GM23338 (cell line): ENCODE data around the gene GRIA4. TPM values are rescaled to one million over a fixed set of nuclear protein-coding genes. Genes with fewer than 3 reads are reported as not detected.

Experiments used
- ATAC-seq: fragments of 200-7000 bp; cut with Tn5 transposase; 3 replicates; pipeline ENCODE4 v1.9.1; 2020
- DNase-seq: peaks from one replicate; pipeline ENCODE4 v3.0.0-alpha.2; 2015; ENCODE audit warnings: low spot score
- H2AFZ ChIP-seq: fragments of 200-600 bp; sonication (generic); 2 replicates; pipeline ENCODE4 v1.8.0; 2016; ENCODE audit warnings: antibody characterized with exemption, mild to moderate bottlenecking, moderate library complexity
- H3F3A ChIP-seq: fragments of 200-600 bp; sonication (generic); replicated peaks from 2 replicates; pipeline ENCODE4 v1.8.0; 2017; ENCODE audit warnings: antibody characterized with exemption, mixed run types, low read depth
- H3K27ac ChIP-seq: fragments of 200-600 bp; sonication (generic); 2 replicates; pipeline ENCODE4 v1.6.1; 2016; ENCODE audit warnings: low read depth
- H3K27me3 ChIP-seq: fragments of 200-600 bp; sonication (generic); 2 replicates; pipeline ENCODE4 v1.8.0; 2016; ENCODE audit warnings: mild to moderate bottlenecking, mixed run types, moderate library complexity; ENCODE audit not compliant: insufficient read depth
- H3K36me3 ChIP-seq: fragments of 200-600 bp; sonication (generic); 2 replicates; pipeline ENCODE4 v1.8.0; 2016; ENCODE audit warnings: mild to moderate bottlenecking; ENCODE audit not compliant: insufficient read depth
- H3K4me1 ChIP-seq: fragments of 200-600 bp; sonication (generic); 2 replicates; pipeline ENCODE4 v1.8.0; 2016; ENCODE audit warnings: mild to moderate bottlenecking, moderate library complexity; ENCODE audit not compliant: insufficient read depth
- H3K4me2 ChIP-seq: fragments of 200-600 bp; sonication (generic); 2 replicates; pipeline ENCODE4 v1.7.1; 2017; ENCODE audit warnings: mixed run types
- H3K4me3 ChIP-seq: fragments of 200-600 bp; sonication (generic); 2 replicates; pipeline ENCODE4 v1.6.1; 2016; ENCODE audit warnings: mixed run types
- H3K79me2 ChIP-seq: fragments of 200-600 bp; sonication (generic); replicated peaks from 2 replicates; pipeline ENCODE4 v1.8.0; 2017; ENCODE audit warnings: mild to moderate bottlenecking; ENCODE audit not compliant: insufficient read depth
- H3K9me2 ChIP-seq: fragments of 200-600 bp; sonication (generic); 2 replicates; pipeline ENCODE4 v1.8.0; 2017; ENCODE audit not compliant: insufficient read depth
- H4K20me1 ChIP-seq: fragments of 200-600 bp; sonication (generic); replicated peaks from 2 replicates; pipeline ENCODE4 v1.8.0; 2017; ENCODE audit warnings: mild to moderate bottlenecking; ENCODE audit not compliant: insufficient read depth
- H3K27ac Mint-ChIP-seq: 2 replicates; pipeline ENCODE4 v1.8.0; 2020; ENCODE audit warnings: inconsistent platforms, mild to moderate bottlenecking, moderate library complexity, mixed read lengths
- H3K27me3 Mint-ChIP-seq: 3 replicates; pipeline ENCODE4 v1.8.0; 2022; ENCODE audit warnings: low read depth, mild to moderate bottlenecking, moderate library complexity, mixed read lengths, inconsistent platforms; ENCODE audit not compliant: insufficient read depth, poor library complexity
- H3K36me3 Mint-ChIP-seq: 3 replicates; pipeline ENCODE4 v1.8.0; 2021; ENCODE audit warnings: low read depth, mild to moderate bottlenecking, inconsistent platforms, moderate library complexity, mixed read lengths
- H3K4me1 Mint-ChIP-seq: 3 replicates; pipeline ENCODE4 v1.8.0; 2020; ENCODE audit warnings: mild to moderate bottlenecking, inconsistent platforms, mixed read lengths
- H3K4me3 Mint-ChIP-seq: 3 replicates; pipeline ENCODE4 v1.8.0; 2021; ENCODE audit warnings: moderate library complexity, mild to moderate bottlenecking, inconsistent platforms, mixed read lengths
- H3K9me3 Mint-ChIP-seq: 3 replicates; pipeline ENCODE4 v1.8.0; 2020; ENCODE audit warnings: moderate library complexity, mild to moderate bottlenecking, inconsistent platforms, mixed read lengths
- CREB1 ChIP-seq: fragments of 250-450 bp; sonication (Bioruptor Pico); IDR thresholded peaks from 2 replicates; pipeline ENCODE4 v1.5.0; 2020; ENCODE audit warnings: low read depth, mild to moderate bottlenecking, moderate library complexity
- EZH2 ChIP-seq: fragments of 200-600 bp; sonication (generic); IDR thresholded peaks from one replicate; pipeline ENCODE4 v1.8.0; 2017; ENCODE audit warnings: antibody characterized with exemption, mild to moderate bottlenecking, low read depth; ENCODE audit not compliant: unreplicated experiment
- EZH2phosphoT487 ChIP-seq: fragments of 200-600 bp; sonication (generic); IDR thresholded peaks from one replicate; pipeline ENCODE4 v1.8.1; 2018; ENCODE audit warnings: antibody characterized with exemption; ENCODE audit not compliant: unreplicated experiment
- JUNB ChIP-seq: IDR thresholded peaks from one replicate; pipeline ENCODE4 v1.6.1; 2016; ENCODE audit warnings: antibody characterized with exemption; ENCODE audit not compliant: unreplicated experiment
- NANOG ChIP-seq: IDR thresholded peaks from 2 replicates; pipeline ENCODE4 v1.6.1; 2016; ENCODE audit warnings: antibody characterized with exemption, borderline replicate concordance
- REST ChIP-seq: IDR thresholded peaks from one replicate; pipeline ENCODE4 v1.6.1; 2018; ENCODE audit warnings: antibody characterized with exemption; ENCODE audit not compliant: unreplicated experiment
- STAT1 ChIP-seq: IDR thresholded peaks from one replicate; pipeline ENCODE4 v1.6.1; 2016; ENCODE audit warnings: antibody characterized with exemption; ENCODE audit not compliant: unreplicated experiment
- ZNF331 ChIP-seq: fragments of 250-450 bp; sonication (Bioruptor Pico); IDR thresholded peaks from 2 replicates; pipeline ENCODE4 v1.5.0; 2020; ENCODE audit warnings: low read depth, mild to moderate bottlenecking, moderate library complexity
- polyA plus RNA-seq: library from polyadenylated mRNA; unstranded; fragments of >200 nt; fragmentation: Nextera tagmentation; extraction: Ambion mirVana; gene quantifications from 2 replicates; pipeline ENCODE4 v1.2.1, GENCODE V29; 2016
- total RNA-seq: library from RNA; depleted of rRNA; stranded (reverse); fragments of >200 nt; shearing (Covaris generic); gene quantifications from 2 replicates; pipeline ENCODE4 v1.2.3, GENCODE V29; 2014
- TF ChIP-seq, protein P1 (sequence below), 2 experiments: fragments of 200-600 bp in 1 of 2; sonication (generic) in 1 of 2; conservative IDR thresholded peaks; 2 replicates each; pipeline versions ENCODE4 v1.5.1 to v1.6.1; 2016 to 2017; ENCODE audit warnings: antibody characterized with exemption in 2 of 2, low read depth in 2 of 2, mild to moderate bottlenecking in 2 of 2, moderate library complexity in 1 of 2
- TF ChIP-seq, protein P2 (sequence below): fragments of 250-450 bp; sonication (Bioruptor Pico); IDR thresholded peaks from 2 replicates; pipeline ENCODE4 v1.5.0; 2020; ENCODE audit warnings: mild to moderate bottlenecking, moderate library complexity

GRIA4 gene
- total and polyA plus RNA-seq, 2 experiments from 2014 or later = 17.8 to 71.1 TPM

DNA sequence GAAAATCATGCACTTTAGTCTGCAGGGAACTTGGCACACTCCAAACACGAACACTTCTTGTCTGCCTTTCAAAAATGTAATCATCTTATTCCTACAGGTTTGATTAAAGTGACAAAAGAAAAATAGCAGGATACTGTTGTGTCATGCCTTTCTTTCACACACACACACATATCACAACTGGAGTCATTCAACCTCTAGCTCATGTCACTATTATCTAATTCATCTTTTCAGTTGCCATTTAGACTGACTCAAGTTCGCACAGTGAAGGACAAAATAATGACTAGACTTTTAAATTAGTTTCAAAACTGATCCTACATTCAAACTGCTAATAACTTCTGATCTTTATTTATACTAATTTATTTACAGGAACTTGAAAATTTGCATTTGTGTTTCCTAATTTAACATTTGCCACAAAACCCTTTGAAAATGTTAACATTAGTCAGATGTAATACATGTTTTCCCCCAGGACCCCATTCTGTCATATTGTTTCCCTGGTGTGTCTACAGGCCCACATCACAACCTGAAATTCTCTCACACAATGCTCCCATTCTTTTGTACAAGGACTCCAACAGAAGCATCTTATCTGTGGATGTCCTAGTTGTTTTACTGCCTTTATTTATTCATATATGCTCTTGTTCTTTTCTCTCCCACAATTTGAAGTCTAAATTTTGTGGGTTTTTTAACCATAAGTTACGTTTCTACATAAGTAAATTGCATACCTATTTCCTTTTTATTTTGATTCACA lies 171.1 kb downstream of the GRIA4 start (continued):
- TF ChIP-seq REST (no peak), STAT1 (no peak)
- TF ChIP-seq, protein P1, sequence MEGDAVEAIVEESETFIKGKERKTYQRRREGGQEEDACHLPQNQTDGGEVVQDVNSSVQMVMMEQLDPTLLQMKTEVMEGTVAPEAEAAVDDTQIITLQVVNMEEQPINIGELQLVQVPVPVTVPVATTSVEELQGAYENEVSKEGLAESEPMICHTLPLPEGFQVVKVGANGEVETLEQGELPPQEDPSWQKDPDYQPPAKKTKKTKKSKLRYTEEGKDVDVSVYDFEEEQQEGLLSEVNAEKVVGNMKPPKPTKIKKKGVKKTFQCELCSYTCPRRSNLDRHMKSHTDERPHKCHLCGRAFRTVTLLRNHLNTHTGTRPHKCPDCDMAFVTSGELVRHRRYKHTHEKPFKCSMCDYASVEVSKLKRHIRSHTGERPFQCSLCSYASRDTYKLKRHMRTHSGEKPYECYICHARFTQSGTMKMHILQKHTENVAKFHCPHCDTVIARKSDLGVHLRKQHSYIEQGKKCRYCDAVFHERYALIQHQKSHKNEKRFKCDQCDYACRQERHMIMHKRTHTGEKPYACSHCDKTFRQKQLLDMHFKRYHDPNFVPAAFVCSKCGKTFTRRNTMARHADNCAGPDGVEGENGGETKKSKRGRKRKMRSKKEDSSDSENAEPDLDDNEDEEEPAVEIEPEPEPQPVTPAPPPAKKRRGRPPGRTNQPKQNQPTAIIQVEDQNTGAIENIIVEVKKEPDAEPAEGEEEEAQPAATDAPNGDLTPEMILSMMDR (conservative IDR thresholded peaks at IDR 0.05; ENCODE audit: low read depth in 2 of 2) = no peak

- Histone ChIP-seq H4K20me1 (no peaks in the 10 kb centered on the region), H3K27ac (no peak overlapping the region), H3K4me1 (peaks cover 6% of the 10 kb centered on the region), H3K36me3 (no peaks in the 10 kb centered on the region), H3K4me3 (no peak overlapping the region), H3K79me2 (no peaks in the 10 kb centered on the region), H2AFZ (no peak overlapping the region), H3F3A (no peaks in the 10 kb centered on the region), H3K27me3 (no peaks in the 10 kb centered on the region), H3K9me2 (no peaks in the 10 kb centered on the region), H3K4me2 (no peak overlapping the region)
- no peaks in the 10 kb centered on the region for H3K9me3 Mint-ChIP-seq
- ATAC-seq (no peak), DNase-seq (no peak)
- H3K36me3 Mint-ChIP-seq = 0 out of 3 replicates have a peak, but pooled peaks cover 2% of the 10 kb centered on the region
- H3K4me1 Mint-ChIP-seq = peaks cover 13% of the 10 kb centered on the region; the same call in 2 of the 3 replicates
- peak overlapping the region; percentile 16; the same call in 1 of the 2 replicates for H3K27ac Mint-ChIP-seq
- no peaks in the 10 kb centered on the region for H3K27me3 Mint-ChIP-seq
- no peak overlapping the region for H3K4me3 Mint-ChIP-seq
- TF ChIP-seq, protein P2, sequence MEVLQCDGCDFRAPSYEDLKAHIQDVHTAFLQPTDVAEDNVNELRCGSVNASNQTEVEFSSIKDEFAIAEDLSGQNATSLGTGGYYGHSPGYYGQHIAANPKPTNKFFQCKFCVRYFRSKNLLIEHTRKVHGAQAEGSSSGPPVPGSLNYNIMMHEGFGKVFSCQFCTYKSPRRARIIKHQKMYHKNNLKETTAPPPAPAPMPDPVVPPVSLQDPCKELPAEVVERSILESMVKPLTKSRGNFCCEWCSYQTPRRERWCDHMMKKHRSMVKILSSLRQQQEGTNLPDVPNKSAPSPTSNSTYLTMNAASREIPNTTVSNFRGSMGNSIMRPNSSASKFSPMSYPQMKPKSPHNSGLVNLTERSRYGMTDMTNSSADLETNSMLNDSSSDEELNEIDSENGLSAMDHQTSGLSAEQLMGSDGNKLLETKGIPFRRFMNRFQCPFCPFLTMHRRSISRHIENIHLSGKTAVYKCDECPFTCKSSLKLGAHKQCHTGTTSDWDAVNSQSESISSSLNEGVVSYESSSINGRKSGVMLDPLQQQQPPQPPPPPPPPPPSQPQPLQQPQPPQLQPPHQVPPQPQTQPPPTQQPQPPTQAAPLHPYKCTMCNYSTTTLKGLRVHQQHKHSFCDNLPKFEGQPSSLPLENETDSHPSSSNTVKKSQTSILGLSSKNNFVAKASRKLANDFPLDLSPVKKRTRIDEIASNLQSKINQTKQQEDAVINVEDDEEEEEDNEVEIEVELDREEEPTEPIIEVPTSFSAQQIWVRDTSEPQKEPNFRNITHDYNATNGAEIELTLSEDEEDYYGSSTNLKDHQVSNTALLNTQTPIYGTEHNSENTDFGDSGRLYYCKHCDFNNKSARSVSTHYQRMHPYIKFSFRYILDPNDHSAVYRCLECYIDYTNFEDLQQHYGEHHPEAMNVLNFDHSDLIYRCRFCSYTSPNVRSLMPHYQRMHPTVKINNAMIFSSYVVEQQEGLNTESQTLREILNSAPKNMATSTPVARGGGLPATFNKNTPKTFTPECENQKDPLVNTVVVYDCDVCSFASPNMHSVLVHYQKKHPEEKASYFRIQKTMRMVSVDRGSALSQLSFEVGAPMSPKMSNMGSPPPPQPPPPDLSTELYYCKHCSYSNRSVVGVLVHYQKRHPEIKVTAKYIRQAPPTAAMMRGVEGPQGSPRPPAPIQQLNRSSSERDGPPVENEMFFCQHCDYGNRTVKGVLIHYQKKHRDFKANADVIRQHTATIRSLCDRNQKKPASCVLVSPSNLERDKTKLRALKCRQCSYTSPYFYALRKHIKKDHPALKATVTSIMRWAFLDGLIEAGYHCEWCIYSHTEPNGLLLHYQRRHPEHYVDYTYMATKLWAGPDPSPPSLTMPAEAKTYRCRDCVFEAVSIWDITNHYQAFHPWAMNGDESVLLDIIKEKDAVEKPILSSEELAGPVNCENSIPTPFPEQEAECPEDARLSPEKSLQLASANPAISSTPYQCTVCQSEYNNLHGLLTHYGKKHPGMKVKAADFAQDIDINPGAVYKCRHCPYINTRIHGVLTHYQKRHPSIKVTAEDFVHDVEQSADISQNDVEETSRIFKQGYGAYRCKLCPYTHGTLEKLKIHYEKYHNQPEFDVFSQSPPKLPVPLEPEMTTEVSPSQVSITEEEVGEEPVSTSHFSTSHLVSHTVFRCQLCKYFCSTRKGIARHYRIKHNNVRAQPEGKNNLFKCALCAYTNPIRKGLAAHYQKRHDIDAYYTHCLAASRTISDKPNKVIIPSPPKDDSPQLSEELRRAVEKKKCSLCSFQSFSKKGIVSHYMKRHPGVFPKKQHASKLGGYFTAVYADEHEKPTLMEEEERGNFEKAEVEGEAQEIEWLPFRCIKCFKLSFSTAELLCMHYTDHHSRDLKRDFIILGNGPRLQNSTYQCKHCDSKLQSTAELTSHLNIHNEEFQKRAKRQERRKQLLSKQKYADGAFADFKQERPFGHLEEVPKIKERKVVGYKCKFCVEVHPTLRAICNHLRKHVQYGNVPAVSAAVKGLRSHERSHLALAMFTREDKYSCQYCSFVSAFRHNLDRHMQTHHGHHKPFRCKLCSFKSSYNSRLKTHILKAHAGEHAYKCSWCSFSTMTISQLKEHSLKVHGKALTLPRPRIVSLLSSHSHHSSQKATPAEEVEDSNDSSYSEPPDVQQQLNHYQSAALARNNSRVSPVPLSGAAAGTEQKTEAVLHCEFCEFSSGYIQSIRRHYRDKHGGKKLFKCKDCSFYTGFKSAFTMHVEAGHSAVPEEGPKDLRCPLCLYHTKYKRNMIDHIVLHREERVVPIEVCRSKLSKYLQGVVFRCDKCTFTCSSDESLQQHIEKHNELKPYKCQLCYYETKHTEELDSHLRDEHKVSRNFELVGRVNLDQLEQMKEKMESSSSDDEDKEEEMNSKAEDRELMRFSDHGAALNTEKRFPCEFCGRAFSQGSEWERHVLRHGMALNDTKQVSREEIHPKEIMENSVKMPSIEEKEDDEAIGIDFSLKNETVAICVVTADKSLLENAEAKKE = no peak
- TF ChIP-seq EZH2 (no peak), CREB1 (CRISPR knock-in tag) (no peak), EZH2phosphoT487 (no peak), JUNB (no peak), ZNF331 (no peak), NANOG (no peak)
These were observed 171.9 kb downstream of the GRIA4 start for GRCh38 chr11:105781807-105782206.
